H1 (cell line): ENCODE results near the gene ZNF451. TPM values are rescaled to one million over a fixed set of nuclear protein-coding genes. Genes with fewer than 3 reads are reported as not detected.

Source experiments
- CTCF ChIA-PET: fragments of 300-600 bp; sonication (Branson Sonifier 250); formaldehyde crosslinking; loops from one replicate; lab custom pipeline; 2021; ENCODE audit not compliant: partially characterized antibody; lab: Charles Lee
- POLR2A ChIA-PET: fragments of 300-600 bp; sonication (Branson Sonifier 250); formaldehyde crosslinking; loops from one replicate; lab custom pipeline; 2021; ENCODE audit warnings: inconsistent platforms; ENCODE audit not compliant: partially characterized antibody; lab: Charles Lee
- DNase-seq, 2 experiments: peaks; one replicate each; pipeline versions ENCODE4 v3.0.0 to v3.0.0-alpha.2; 2010 to 2022; ENCODE audit warnings: low spot score in 2 of 2, low read depth in 1 of 2, mixed read lengths in 1 of 2
- FAIRE-seq: peaks from 2 replicates; lab custom pipeline; 2011; peaks lifted over from hg19 to GRCh38; lab: Jason Lieb, UNC
- H2AFZ ChIP-seq: 2 replicates; pipeline ENCODE4 v1.8.1; 2012; ENCODE audit warnings: low read length, inconsistent platforms
- H2AK5ac ChIP-seq: 2 replicates; pipeline ENCODE4 v1.6.1; 2013; ENCODE audit warnings: low read depth, low read length
- H2BK120ac ChIP-seq: replicated peaks from 2 replicates; pipeline ENCODE3; 2013; ENCODE audit warnings: low read depth, low read length, inconsistent platforms
- H2BK12ac ChIP-seq: 2 replicates; pipeline ENCODE4 v1.6.1; 2013; ENCODE audit warnings: low read depth, low read length
- H2BK15ac ChIP-seq: 2 replicates; pipeline ENCODE4 v1.6.1; 2013; ENCODE audit warnings: low read length
- H2BK20ac ChIP-seq: 2 replicates; pipeline ENCODE4 v1.6.1; 2013; ENCODE audit warnings: low read length
- H2BK5ac ChIP-seq: 2 replicates; pipeline ENCODE4 v1.6.1; 2013; ENCODE audit warnings: low read depth, low read length
- H3K14ac ChIP-seq: 2 replicates; pipeline ENCODE4 v1.6.1; 2013; ENCODE audit warnings: inconsistent platforms; ENCODE audit not compliant: insufficient read length
- H3K18ac ChIP-seq: 2 replicates; pipeline ENCODE4 v1.6.1; 2013; ENCODE audit warnings: low read length; ENCODE audit errors: extremely low read depth
- H3K23ac ChIP-seq: 2 replicates; pipeline ENCODE4 v1.6.1; 2013; ENCODE audit warnings: inconsistent platforms; ENCODE audit not compliant: insufficient read length
- H3K23me2 ChIP-seq: 2 replicates; pipeline ENCODE4 v1.6.1; 2013; ENCODE audit warnings: low read depth, low read length
- H3K27ac ChIP-seq: 2 replicates; pipeline ENCODE4 v1.6.1; 2011; ENCODE audit warnings: low read depth, low read length, inconsistent platforms
- H3K27me3 ChIP-seq, 4 experiments: replicated peaks in 1 of 4; 1 replicate in 1 of 4; 2 replicates in 3 of 4; pipeline versions ENCODE4 v1.6.1 to v1.8.1; 2011 to 2013; ENCODE audit warnings: low read length in 3 of 4, mild to moderate bottlenecking in 3 of 4, inconsistent platforms in 2 of 4, mixed read lengths in 2 of 4, moderate library complexity in 1 of 4; ENCODE audit not compliant: control insufficient read depth in 3 of 4, insufficient read depth in 3 of 4; ENCODE audit errors: extremely low read depth in 1 of 4
- H3K36me3 ChIP-seq, 4 experiments: 2 replicates each; pipeline versions ENCODE4 v1.6.1 to v1.8.1; 2011 to 2013; ENCODE audit warnings: mild to moderate bottlenecking in 4 of 4, low read length in 3 of 4, moderate library complexity in 2 of 4, control low read depth in 1 of 4, inconsistent platforms in 1 of 4; ENCODE audit not compliant: insufficient read depth in 4 of 4, control insufficient read depth in 2 of 4
- H3K4ac ChIP-seq: replicated peaks from 2 replicates; pipeline ENCODE3; 2013; ENCODE audit warnings: low read length, low read depth, mixed read lengths, inconsistent platforms; ENCODE audit not compliant: insufficient read length
- H3K4me1 ChIP-seq, 4 experiments: replicated peaks in 1 of 4; 1 replicate in 1 of 4; 2 replicates in 3 of 4; pipeline versions ENCODE4 v1.6.1 to v1.8.1; 2011 to 2013; ENCODE audit warnings: low read length in 3 of 4, inconsistent platforms in 2 of 4, mixed read lengths in 1 of 4; ENCODE audit not compliant: insufficient read depth in 4 of 4, control insufficient read depth in 3 of 4
- H3K4me2 ChIP-seq, 2 experiments: 2 replicates each; pipeline versions ENCODE4 v1.6.1 to v1.8.1; 2011 to 2013; ENCODE audit warnings: low read depth in 2 of 2, low read length in 2 of 2, control low read depth in 1 of 2, inconsistent platforms in 1 of 2, mild to moderate bottlenecking in 1 of 2; ENCODE audit not compliant: insufficient read depth in 1 of 2
- H3K4me3 ChIP-seq, 4 experiments: fragments of 200-600, 300-600 bp in 1 of 4; sonication (generic), shearing (Covaris generic), sonication (Bioruptor Twin) in 1 of 4; 2 replicates each; pipeline versions ENCODE4 v1.5.1 to v1.8.1; 2011 to 2016; ENCODE audit warnings: low read length in 4 of 4, low read depth in 3 of 4, control low read depth in 2 of 4, inconsistent platforms in 2 of 4, mild to moderate bottlenecking in 2 of 4, mixed read lengths in 1 of 4, moderate library complexity in 1 of 4; ENCODE audit not compliant: insufficient read depth in 2 of 4; ENCODE audit errors: extremely low read depth in 1 of 4
- H3K56ac ChIP-seq: replicated peaks from 2 replicates; pipeline ENCODE3; 2013; ENCODE audit warnings: low read depth, mild to moderate bottlenecking, mixed read lengths, low read length, inconsistent platforms; ENCODE audit not compliant: insufficient read length
- H3K79me1 ChIP-seq: 2 replicates; pipeline ENCODE4 v1.6.1; 2013; ENCODE audit warnings: low read depth, low read length, control low read depth
- H3K79me2 ChIP-seq, 2 experiments: 2 replicates each; pipeline versions ENCODE4 v1.6.1 to v1.8.1; 2012 to 2013; ENCODE audit warnings: low read length in 2 of 2, mild to moderate bottlenecking in 2 of 2, inconsistent platforms in 1 of 2; ENCODE audit not compliant: insufficient read depth in 2 of 2, control insufficient read depth in 1 of 2
- H3K9ac ChIP-seq, 4 experiments: replicated peaks in 1 of 4; 1 replicate in 1 of 4; 2 replicates in 3 of 4; pipeline versions ENCODE4 v1.6.1 to v1.8.1; 2011 to 2013; ENCODE audit warnings: low read depth in 3 of 4, low read length in 3 of 4, control low read depth in 2 of 4, mild to moderate bottlenecking in 2 of 4, moderate library complexity in 2 of 4, inconsistent platforms in 1 of 4; ENCODE audit errors: extremely low read depth in 1 of 4
- H3K9me3 ChIP-seq, 2 experiments: 2 replicates each; pipeline versions ENCODE4 v1.6.1 to v1.8.1; 2012 to 2013; ENCODE audit warnings: mild to moderate bottlenecking in 2 of 2, moderate library complexity in 2 of 2, control low read depth in 1 of 2, inconsistent platforms in 1 of 2, low read depth in 1 of 2, low read length in 1 of 2, mixed read lengths in 1 of 2; ENCODE audit not compliant: insufficient read depth in 2 of 2
- H4K20me1 ChIP-seq, 2 experiments: replicated peaks in 1 of 2; 2 replicates each; pipeline versions ENCODE3 to v1.8.1; 2011 to 2013; ENCODE audit warnings: inconsistent platforms in 2 of 2, low read length in 2 of 2, mild to moderate bottlenecking in 1 of 2; ENCODE audit not compliant: insufficient read depth in 2 of 2, control insufficient read depth in 1 of 2
- H4K5ac ChIP-seq: 2 replicates; pipeline ENCODE4 v1.6.1; 2013; ENCODE audit warnings: low read length, low read depth, mixed read lengths, inconsistent platforms; ENCODE audit not compliant: insufficient read length
- H4K8ac ChIP-seq: 2 replicates; pipeline ENCODE4 v1.8.0; 2013; ENCODE audit warnings: mild to moderate bottlenecking, moderate library complexity, low read length, inconsistent platforms; ENCODE audit not compliant: insufficient read depth; ENCODE audit errors: extremely low read depth
- H4K91ac ChIP-seq: replicated peaks from 2 replicates; pipeline ENCODE3; 2013; ENCODE audit warnings: low read length, mixed read lengths, inconsistent platforms; ENCODE audit not compliant: insufficient read length
- BCL11A ChIP-seq, 2 experiments: IDR thresholded peaks; one replicate each; pipeline ENCODE4 v1.6.1; 2011; ENCODE audit warnings: low read depth in 2 of 2, low read length in 2 of 2, mild to moderate bottlenecking in 2 of 2
- CHD2 ChIP-seq: IDR thresholded peaks from 2 replicates; pipeline ENCODE4 v1.6.1; 2012; ENCODE audit warnings: low read length, improper control_type of control experiment
- FOSL1 ChIP-seq: IDR thresholded peaks from 2 replicates; pipeline ENCODE4 v1.6.1; 2011; ENCODE audit warnings: mild to moderate bottlenecking, low read depth, low read length, moderate library complexity; ENCODE audit not compliant: insufficient read depth
- JUND ChIP-seq: IDR thresholded peaks from 2 replicates; pipeline ENCODE4 v1.6.1; 2011; ENCODE audit warnings: mild to moderate bottlenecking, improper control_type of control experiment, low read length
- KDM1A ChIP-seq: fragments of 200-600, 300-600 bp; sonication (generic); IDR thresholded peaks from 2 replicates; pipeline ENCODE4 v1.7.1; 2016; ENCODE audit warnings: mild to moderate bottlenecking, low read length, borderline replicate concordance
- NANOG ChIP-seq: IDR thresholded peaks from 2 replicates; pipeline ENCODE4 v1.6.1; 2011; ENCODE audit warnings: low read length, low read depth, mild to moderate bottlenecking, inconsistent platforms; ENCODE audit not compliant: insufficient read depth, poor library complexity, severe bottlenecking
- POU5F1 ChIP-seq: IDR thresholded peaks from 2 replicates; pipeline ENCODE4 v1.6.1; 2011; ENCODE audit warnings: low read depth, mild to moderate bottlenecking, low read length, moderate library complexity
- SIX5 ChIP-seq: IDR thresholded peaks from 2 replicates; pipeline ENCODE4 v1.6.1; 2011; ENCODE audit warnings: mild to moderate bottlenecking, low read depth, low read length
- SP4 ChIP-seq: IDR thresholded peaks from 2 replicates; pipeline ENCODE4 v1.6.1; 2012; ENCODE audit warnings: low read length, inconsistent platforms
- SRF ChIP-seq: IDR thresholded peaks from 2 replicates; pipeline ENCODE4 v1.6.1; 2011; ENCODE audit warnings: mild to moderate bottlenecking, low read depth, low read length, moderate library complexity
- SUZ12 ChIP-seq: fragments of 200-600 bp; sonication (generic); IDR thresholded peaks from 2 replicates; pipeline ENCODE4 v1.6.1; 2012; ENCODE audit warnings: mild to moderate bottlenecking, inconsistent platforms, low read length, moderate library complexity, mixed read lengths
- WGBS, 2 experiments: shearing (Covaris generic) in 1 of 2; methylation state at CpG; one replicate each; pipeline versions ENCODE4 v1.1.6 to v1.1.7; 2013 to 2015; ENCODE audit warnings: low lambda C conversion rate in 2 of 2, mixed read lengths in 2 of 2, inconsistent platforms in 1 of 2, low coverage in 1 of 2, missing lambda C conversion rate in 1 of 2; ENCODE audit not compliant: insufficient replicate concordance in 2 of 2, insufficient coverage in 1 of 2, insufficient read length in 1 of 2; ENCODE audit errors: extremely low coverage in 1 of 2, missing lambda C conversion rate in 1 of 2; 5-methylcytosine and 5-hydroxymethylcytosine counted together
- polyA plus RNA-seq, 7 experiments: library from polyadenylated mRNA; depleted of rRNA in 3 of 7; stranded (reverse) in 5 of 7; unstranded in 2 of 7; fragments of >200 nt in 5 of 7; fragments of 200-250 nt in 2 of 7; gene quantifications; 1 replicate in 5 of 7; 2 replicates in 1 of 7; 4 replicates in 1 of 7; pipeline versions ENCODE4 v1.2.1 to v1.2.3, GENCODE V29; 2011 to 2013; ENCODE audit warnings: missing spikeins in 2 of 7, mixed read lengths in 2 of 7
- total RNA-seq: library from RNA; stranded (reverse); fragmentation: NEBNext Ultra II Directional; extraction: Animal tissue kit (Norgen Biotek cat#: 25700); gene quantifications from 2 replicates; pipeline ENCODE4 v1.2.1, GENCODE V29; 2021

The ZNF451 gene
- total and polyA plus RNA-seq, 2 of the 8 experiments (the other 6 are each of a cell fraction or from before 2014, with no cell fraction given): 10.7 to 56.8 TPM

- H3K79me2 ChIP-seq: peaks cover 0 to 35% of the 10 kb centered on the region in 2 experiments; a peak in 2 of 4 replicates
- no peak overlapping the region; the same call in 1 of the 2 replicates for H3K18ac ChIP-seq
- no peak overlapping the region for H2BK5ac ChIP-seq
- no peak overlapping the region for H3K23ac ChIP-seq
- POLR2A ChIA-PET: no interaction called here
- H3K79me1 ChIP-seq: no peaks in the 10 kb centered on the region
- no peak overlapping the region for H2BK15ac ChIP-seq
- H2AK5ac ChIP-seq: no peak overlapping the region
- no peak overlapping the region for H4K5ac ChIP-seq
- H3K4me3 ChIP-seq: no peak overlapping the region
- H4K8ac ChIP-seq: no peak overlapping the region
- WGBS, 2 experiments: 0% methylated on average over 1 of the region's 1 CpG; no CpG with 5 or more reads in 1 of the 2 experiments
- no peak overlapping the region for H4K91ac ChIP-seq
- 0 out of 8 replicates have a peak, but pooled peaks cover 0 to under 1% (median 0%) of the 10 kb centered on the region in 4 experiments for H3K36me3 ChIP-seq
- H4K20me1 ChIP-seq: peaks cover 0 to 2% of the 10 kb centered on the region in 2 experiments
- no peak overlapping the region for H2BK20ac ChIP-seq
- FAIRE-seq (no peak), DNase-seq (no peak)
- TF ChIP-seq NANOG (no peak), POU5F1 (no peak), KDM1A (no peak), JUND (no peak), SRF (no peak), SIX5 (no peak), SUZ12 (no peak), CHD2 (no peak), FOSL1 (no peak), BCL11A (IDR thresholded peaks at IDR 0.05; ENCODE audit: low read depth in 2 of 2, low read length in 2 of 2) (no peak), SP4 (no peak)
- H3K14ac ChIP-seq: no peak overlapping the region
- no peaks in the 10 kb centered on the region for H3K9me3 ChIP-seq
- H3K27me3 ChIP-seq: no peaks in the 10 kb centered on the region
- no peak overlapping the region for H3K27ac ChIP-seq
- no peak overlapping the region for H3K4ac ChIP-seq
- no peak overlapping the region for H2AFZ ChIP-seq
- H3K4me1 ChIP-seq: no peaks in the 10 kb centered on the region
- no peaks in the 10 kb centered on the region for H3K23me2 ChIP-seq
- CTCF ChIA-PET: interaction anchor here (0.6 kb wide), 1 partner anchor 17 kb away, joined by 3 read pairs; no protein-coding TSS in a partner anchor
- no peak overlapping the region for H2BK12ac ChIP-seq
- no peak overlapping the region for H3K56ac ChIP-seq
- H2BK120ac ChIP-seq: no peak overlapping the region
- H3K4me2 ChIP-seq: no peak overlapping the region
- H3K9ac ChIP-seq: no peak overlapping the region
Observed at GRCh38 chr6:57116776-57117175, 26.8 kb downstream of the ZNF451 start.
